ENCODE measurements around the gene SDC3. TPM values are rescaled to one million over a fixed set of nuclear protein-coding genes. Genes with fewer than 3 reads are reported as not detected.

The SDC3 gene
- total and polyA plus RNA-seq, 8 donors: 29.8 to 65.2 (median 46.0) TPM

DNA sequence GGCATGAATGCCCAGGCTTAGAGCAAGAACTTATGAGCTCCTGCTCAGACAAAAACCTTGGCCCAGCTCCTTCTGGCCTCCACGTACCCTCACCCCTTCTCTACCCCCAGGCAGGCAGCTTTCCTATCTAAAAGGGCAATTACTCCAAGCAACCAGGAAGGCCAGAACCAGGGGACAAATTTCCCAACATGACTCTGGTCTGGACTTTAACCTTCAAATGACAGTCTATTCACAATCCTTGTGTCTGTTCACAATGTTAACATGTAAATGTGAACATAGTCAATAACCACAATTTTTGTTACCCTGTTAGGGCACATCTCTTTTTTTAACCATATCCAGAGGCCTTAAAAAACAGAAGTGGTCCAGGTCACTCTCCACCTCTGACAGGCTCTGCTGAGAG, 86.6 kb downstream of the SDC3 start:
- ATAC-seq (no peak), DNase-seq (no peak)
- peaks cover 9 to 26% of the 10 kb centered on the region in 2 donors for H3K4me1 ChIP-seq
- no peaks in the 10 kb centered on the region for H3K9me3 ChIP-seq
- no peak overlapping the region for H3K27ac ChIP-seq
- H3K4me3 ChIP-seq: no peak overlapping the region
- intact Hi-C loops (cut with DNase I): no loop called here
- no peaks in the 10 kb centered on the region for H3K36me3 ChIP-seq
- TF ChIP-seq, protein P1, sequence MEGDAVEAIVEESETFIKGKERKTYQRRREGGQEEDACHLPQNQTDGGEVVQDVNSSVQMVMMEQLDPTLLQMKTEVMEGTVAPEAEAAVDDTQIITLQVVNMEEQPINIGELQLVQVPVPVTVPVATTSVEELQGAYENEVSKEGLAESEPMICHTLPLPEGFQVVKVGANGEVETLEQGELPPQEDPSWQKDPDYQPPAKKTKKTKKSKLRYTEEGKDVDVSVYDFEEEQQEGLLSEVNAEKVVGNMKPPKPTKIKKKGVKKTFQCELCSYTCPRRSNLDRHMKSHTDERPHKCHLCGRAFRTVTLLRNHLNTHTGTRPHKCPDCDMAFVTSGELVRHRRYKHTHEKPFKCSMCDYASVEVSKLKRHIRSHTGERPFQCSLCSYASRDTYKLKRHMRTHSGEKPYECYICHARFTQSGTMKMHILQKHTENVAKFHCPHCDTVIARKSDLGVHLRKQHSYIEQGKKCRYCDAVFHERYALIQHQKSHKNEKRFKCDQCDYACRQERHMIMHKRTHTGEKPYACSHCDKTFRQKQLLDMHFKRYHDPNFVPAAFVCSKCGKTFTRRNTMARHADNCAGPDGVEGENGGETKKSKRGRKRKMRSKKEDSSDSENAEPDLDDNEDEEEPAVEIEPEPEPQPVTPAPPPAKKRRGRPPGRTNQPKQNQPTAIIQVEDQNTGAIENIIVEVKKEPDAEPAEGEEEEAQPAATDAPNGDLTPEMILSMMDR (IDR thresholded peaks at IDR 0.05): no peak
- peaks cover 0 to 48% of the 10 kb centered on the region in 2 donors for H3K27me3 ChIP-seq

DNA sequence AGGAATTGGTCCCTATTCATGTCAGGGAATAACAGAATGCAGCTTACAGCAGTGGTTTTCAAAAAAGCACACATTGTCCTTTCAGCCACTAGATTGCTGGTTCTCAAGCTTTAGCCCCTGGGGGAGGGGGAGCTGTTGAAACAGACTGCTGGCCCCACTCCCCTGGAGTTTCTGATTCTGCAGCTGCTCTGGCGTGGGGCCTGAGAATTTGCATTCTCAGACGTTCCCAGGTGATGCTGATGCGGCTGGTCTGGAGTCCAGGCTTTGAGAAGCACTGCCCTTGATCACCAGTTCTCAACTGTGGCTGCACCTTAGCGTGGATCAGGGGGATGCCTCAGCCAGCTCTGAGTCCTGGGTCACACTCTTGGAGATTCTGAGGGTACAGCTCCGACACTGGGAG, 88.3 kb downstream of the SDC3 start:
- ATAC-seq (no peak), DNase-seq (no peak)
- no peak overlapping the region for H3K4me3 ChIP-seq
- peaks cover 0 to 59% of the 10 kb centered on the region in 2 donors for H3K27me3 ChIP-seq
- peaks cover 9 to 37% of the 10 kb centered on the region in 2 donors for H3K4me1 ChIP-seq
- H3K27ac ChIP-seq: no peak overlapping the region
- no peaks in the 10 kb centered on the region for H3K9me3 ChIP-seq
- TF ChIP-seq, protein P1 (IDR thresholded peaks at IDR 0.05): no peak
- intact Hi-C loops (cut with DNase I): no loop called here
- H3K36me3 ChIP-seq: no peaks in the 10 kb centered on the region

Other genes with a start within 250 kb of the SDC3 start
- gene MATN1, start 185.2 kb downstream of the SDC3 start, total RNA-seq: under 1 TPM in 1 of 2 donors, not detected in 1; 0.08 TPM
- gene MATN1, start 185.2 kb downstream of the SDC3 start, polyA plus RNA-seq (ENCODE audit: insufficient read length in 6 of 6): 1 to 10 TPM in 1 of 6 donors, under 1 TPM in 5; 0.37 to 1.1 (median 0.44) TPM
- gene LAPTM5, start 151.0 kb downstream of the SDC3 start, total RNA-seq: 100 to 1,000 TPM; 185 to 513 TPM
- gene LAPTM5, start 151.0 kb downstream of the SDC3 start, polyA plus RNA-seq (ENCODE audit: insufficient read length in 6 of 6): 10 to 100 TPM; 23.0 to 30.0 (median 28.1) TPM
- 100 to 1,000 TPM in 1 of 2 donors, 10 to 100 TPM in 1; 96.7 to 102 TPM for gene PUM1, start 157.0 kb upstream of the SDC3 start, total RNA-seq
- 100 to 1,000 TPM; 101 to 125 (median 112) TPM for gene PUM1, start 157.0 kb upstream of the SDC3 start, polyA plus RNA-seq (ENCODE audit: insufficient read length in 6 of 6)